Activated CD8-positive, alpha-beta T cell treated with anti-CD3 and anti-CD28 coated beads, Interleukin-2, amount 10 ng/mL, durations not matched to agents 7 days and 5 days (primary cell): ENCODE results near the gene ASB7. TPM values are rescaled to one million over a fixed set of nuclear protein-coding genes. Genes with fewer than 3 reads are reported as not detected.

Experiments used
- ATAC-seq: fragments of 150-1000 bp; cut with Tn5 transposase; one replicate; pipeline ENCODE4 v1.10.0; 2021; ENCODE audit warnings: moderate library complexity
- CTCF ChIA-PET: fragments of 350-600 bp; sonication (Branson Sonifier 250); formaldehyde crosslinking; loops from one replicate; lab custom pipeline; 2021; ENCODE audit warnings: antibody characterized with exemption; lab: Charles Lee
- POLR2A ChIA-PET: fragments of 350-600 bp; sonication (Branson Sonifier 250); formaldehyde crosslinking; loops from one replicate; lab custom pipeline; 2021; ENCODE audit warnings: antibody characterized with exemption; lab: Charles Lee
- DNase-seq: peaks from one replicate; pipeline ENCODE4 v3.0.0-alpha.2; 2020
- H3K27ac Mint-ChIP-seq: one replicate; pipeline ENCODE4 v1.8.0; 2021; ENCODE audit warnings: mild to moderate bottlenecking, mixed read lengths
- H3K27me3 Mint-ChIP-seq: one replicate; pipeline ENCODE4 v1.8.0; 2021; ENCODE audit warnings: low read depth, mixed read lengths
- H3K36me3 Mint-ChIP-seq: one replicate; pipeline ENCODE4 v1.8.0; 2021; ENCODE audit warnings: low read depth, mixed read lengths
- H3K4me1 Mint-ChIP-seq: one replicate; pipeline ENCODE4 v1.8.0; 2021; ENCODE audit warnings: low read depth, mixed read lengths
- H3K4me3 Mint-ChIP-seq: one replicate; pipeline ENCODE4 v1.8.0; 2021; ENCODE audit warnings: mild to moderate bottlenecking, mixed read lengths
- H3K9me3 Mint-ChIP-seq: one replicate; pipeline ENCODE4 v1.8.0; 2022; ENCODE audit warnings: mixed read lengths; ENCODE audit not compliant: insufficient read depth
- total RNA-seq, 2 experiments: library from RNA; stranded (reverse); gene quantifications; one replicate each; pipeline ENCODE4 v1.2.3, GENCODE V29; 2021

The ASB7 gene
- total RNA-seq, 2 experiments from 2014 or later, result 17.7 to 18.5 TPM

DNA sequence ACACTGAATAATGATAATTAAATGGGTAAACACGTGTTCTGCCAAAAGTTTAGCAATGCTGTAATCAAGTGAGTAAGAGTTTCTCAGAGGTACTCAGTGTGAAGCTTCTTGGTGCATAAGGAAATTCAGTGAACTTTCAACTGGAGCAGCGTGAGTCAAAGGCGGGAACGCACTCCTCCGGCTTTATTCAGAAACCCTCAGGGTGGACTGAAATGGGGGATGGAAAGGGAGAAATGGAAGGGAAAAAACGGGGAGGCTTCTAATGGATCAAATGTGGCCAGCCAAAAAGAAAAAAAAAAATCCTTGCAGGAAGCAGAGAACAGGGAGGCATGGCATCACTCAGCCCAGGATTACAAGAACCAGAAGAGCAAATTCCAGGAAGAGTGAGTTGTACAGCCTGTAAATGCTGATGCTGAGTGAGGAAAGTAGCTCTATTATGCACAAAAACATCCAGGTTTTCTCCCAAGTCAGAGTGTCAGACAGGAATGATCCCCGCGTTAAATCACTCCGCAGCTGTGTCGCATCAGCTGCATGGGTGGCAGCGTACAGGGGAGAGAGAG lies 85.3 kb downstream of the ASB7 start:
- Mint-ChIP-seq H3K4me1 (no peaks in the 10 kb centered on the region), H3K36me3 (no peaks in the 10 kb centered on the region), H3K27me3 (no peaks in the 10 kb centered on the region), H3K27ac (no peak overlapping the region), H3K9me3 (no peaks in the 10 kb centered on the region), H3K4me3 (no peak overlapping the region)
- DNase-seq, result no peak
- CTCF ChIA-PET, result no interaction called here
- POLR2A ChIA-PET, result no interaction called here
- no peak for ATAC-seq

DNA sequence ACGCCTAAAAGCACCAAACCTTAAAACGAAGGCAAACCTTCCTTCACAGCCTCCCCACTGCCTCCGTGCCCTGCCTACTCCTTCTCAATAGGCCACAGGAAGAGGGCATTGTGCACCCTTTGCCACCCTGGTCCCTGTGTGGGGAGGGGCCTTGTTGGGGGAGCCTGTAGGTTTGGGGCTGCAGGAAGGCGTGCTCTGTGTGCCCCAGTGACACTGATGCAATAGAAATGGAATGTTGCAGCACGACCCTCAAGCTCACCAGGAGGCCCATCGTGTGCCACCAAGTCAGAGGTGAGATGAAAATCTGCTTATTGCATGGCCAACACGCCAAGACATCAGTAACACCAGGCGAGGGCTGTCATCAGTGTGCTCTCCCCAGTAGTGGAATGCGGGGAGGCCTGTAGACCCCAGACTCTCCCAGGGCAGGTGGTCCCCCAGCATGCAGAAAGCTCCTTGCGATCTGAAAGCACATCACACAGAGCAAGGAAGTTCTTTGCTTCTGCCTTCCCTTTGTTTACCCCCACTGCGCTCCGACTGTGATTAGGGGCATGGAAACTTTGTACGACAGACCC lies 86.2 kb downstream of the ASB7 start:
- Mint-ChIP-seq H3K27me3 (no peaks in the 10 kb centered on the region), H3K36me3 (no peaks in the 10 kb centered on the region), H3K9me3 (no peaks in the 10 kb centered on the region), H3K4me3 (no peak overlapping the region), H3K27ac (no peak overlapping the region), H3K4me1 (no peaks in the 10 kb centered on the region)
- DNase-seq, result no peak
- ChIA-PET CTCF (no interaction called here), POLR2A (no interaction called here)
- ATAC-seq, result no peak

DNA sequence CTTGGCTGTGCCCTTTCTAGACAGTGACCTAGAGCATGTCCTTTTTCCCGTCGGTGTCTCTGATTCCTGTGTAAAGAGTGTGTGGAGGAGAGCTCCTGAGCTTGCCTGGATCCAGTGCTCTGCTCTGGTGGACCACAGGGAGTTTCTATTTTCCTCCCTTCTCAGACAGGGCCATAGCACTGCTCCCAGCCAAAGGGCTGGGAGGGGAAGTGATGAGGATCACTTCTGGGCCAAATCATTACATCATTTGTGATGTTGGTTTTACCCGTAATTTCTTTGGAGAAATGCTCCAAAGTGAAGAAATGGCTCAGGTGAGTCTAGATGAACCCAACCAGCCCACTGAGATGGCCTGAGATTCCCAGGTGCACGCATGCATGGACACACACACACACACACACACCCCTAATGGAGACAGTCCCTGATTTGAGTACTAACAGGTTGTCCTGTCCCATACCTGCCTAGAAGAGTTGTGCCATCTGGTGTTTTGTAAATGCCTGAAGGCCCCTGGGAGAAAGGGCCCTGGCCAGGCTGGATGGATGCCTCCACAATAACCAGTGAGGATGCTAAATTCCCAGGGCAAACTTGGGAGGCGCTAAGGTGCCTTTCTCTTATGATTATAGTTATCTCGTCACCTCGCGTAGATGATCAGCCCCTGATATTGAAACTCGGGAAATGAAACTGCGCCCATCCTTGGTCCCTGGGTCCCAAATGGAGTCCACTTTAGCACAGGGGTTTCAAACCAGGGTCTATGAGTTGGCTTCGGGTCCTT lies 86.9 kb downstream of the ASB7 start:
- no peak overlapping the region for H3K4me3 Mint-ChIP-seq
- no peak for ATAC-seq
- ChIA-PET CTCF (no interaction called here), POLR2A (no interaction called here)
- no peaks in the 10 kb centered on the region for H3K4me1 Mint-ChIP-seq
- H3K27me3 Mint-ChIP-seq, result no peaks in the 10 kb centered on the region
- no peak overlapping the region for H3K27ac Mint-ChIP-seq
- no peak for DNase-seq
- no peaks in the 10 kb centered on the region for H3K9me3 Mint-ChIP-seq
- H3K36me3 Mint-ChIP-seq, result no peaks in the 10 kb centered on the region

DNA sequence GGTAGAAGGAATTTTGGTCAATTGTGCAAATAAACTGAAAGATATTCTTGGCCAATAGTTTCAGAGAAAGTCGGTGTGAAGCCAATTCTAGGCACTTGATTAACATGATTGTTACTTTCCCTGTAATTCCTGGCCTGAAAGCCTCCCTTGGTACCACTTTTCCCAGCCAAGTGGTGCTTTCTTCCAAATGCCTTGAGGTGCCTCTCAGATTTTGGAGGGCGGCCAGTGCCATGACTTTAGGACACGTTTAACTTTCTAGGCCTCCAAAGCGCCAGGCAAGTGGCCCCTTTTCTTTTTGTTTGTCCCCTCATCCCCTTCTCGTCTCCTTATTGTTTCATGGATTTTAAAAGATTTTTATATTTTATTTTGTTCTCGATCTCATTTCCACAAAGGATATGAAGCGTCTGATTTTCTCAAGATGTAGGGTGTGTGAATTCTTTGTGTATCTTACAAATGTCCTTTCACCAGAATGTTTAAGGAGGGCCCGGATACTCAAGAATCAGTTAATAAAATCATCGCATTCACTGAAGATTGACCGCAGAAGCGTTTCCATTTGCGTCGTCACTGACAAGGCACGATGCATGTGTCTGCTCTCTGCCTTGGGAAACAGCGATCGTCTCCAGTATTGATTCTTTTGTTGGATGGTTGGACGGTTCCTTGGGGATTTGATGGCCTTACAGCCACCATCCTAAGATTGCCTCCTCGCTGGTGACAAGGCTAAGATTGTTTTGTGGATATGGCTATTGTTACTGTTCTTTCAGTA lies 87.8 kb downstream of the ASB7 start:
- no peaks in the 10 kb centered on the region for H3K36me3 Mint-ChIP-seq
- H3K27ac Mint-ChIP-seq, result no peak overlapping the region
- H3K4me1 Mint-ChIP-seq, result no peaks in the 10 kb centered on the region
- ATAC-seq (no peak), DNase-seq (no peak)
- peaks cover 3% of the 10 kb centered on the region for H3K27me3 Mint-ChIP-seq
- CTCF ChIA-PET, result no interaction called here
- POLR2A ChIA-PET, result no interaction called here
- H3K4me3 Mint-ChIP-seq, result no peak overlapping the region
- no peaks in the 10 kb centered on the region for H3K9me3 Mint-ChIP-seq

DNA sequence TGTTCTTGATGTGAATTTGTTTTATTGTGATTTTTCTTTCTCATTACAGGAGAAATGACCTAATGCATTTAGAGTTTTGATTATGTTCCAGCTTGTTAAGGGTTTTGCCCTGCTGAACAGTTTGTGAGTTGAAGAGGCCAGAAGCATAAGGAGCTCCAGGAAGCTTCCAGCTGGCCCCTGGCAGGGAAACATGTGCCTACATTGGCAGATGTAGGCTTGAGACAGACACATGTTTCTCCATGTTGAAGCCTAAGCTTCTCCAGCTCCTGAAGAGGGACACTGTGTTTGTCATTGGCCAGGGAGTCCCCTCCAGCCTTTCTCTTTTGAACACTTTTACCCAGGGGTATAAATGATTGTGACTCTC lies 88.4 kb downstream of the ASB7 start:
- Mint-ChIP-seq H3K4me1 (no peaks in the 10 kb centered on the region), H3K4me3 (no peak overlapping the region), H3K27ac (no peak overlapping the region), H3K36me3 (no peaks in the 10 kb centered on the region), H3K27me3 (peaks cover 6% of the 10 kb centered on the region), H3K9me3 (no peaks in the 10 kb centered on the region)
- POLR2A ChIA-PET, result no interaction called here
- CTCF ChIA-PET, result no interaction called here
- no peak for ATAC-seq
- DNase-seq, result no peak

DNA sequence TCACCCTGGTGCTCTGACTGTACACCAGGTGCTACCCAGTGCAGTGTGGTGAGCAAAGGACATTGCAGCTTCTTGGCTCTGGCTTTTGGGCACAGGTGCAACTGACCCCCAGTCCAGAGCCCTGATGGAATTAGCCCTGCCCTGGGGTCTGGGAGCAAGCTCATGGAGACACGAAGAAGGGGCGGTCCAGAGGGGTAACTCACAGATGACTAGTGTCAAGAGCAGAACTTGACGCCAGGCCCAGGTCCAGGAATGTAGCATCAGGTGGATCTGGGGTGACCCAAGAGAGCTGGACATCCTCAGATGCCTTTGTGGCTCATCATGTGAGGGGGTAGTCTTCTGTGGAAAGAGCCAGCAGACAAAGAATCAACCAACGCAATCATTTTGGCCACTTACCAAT lies 88.9 kb downstream of the ASB7 start:
- Mint-ChIP-seq H3K9me3 (no peaks in the 10 kb centered on the region), H3K4me3 (no peak overlapping the region), H3K4me1 (no peaks in the 10 kb centered on the region), H3K27me3 (peaks cover 8% of the 10 kb centered on the region), H3K27ac (no peak overlapping the region), H3K36me3 (no peaks in the 10 kb centered on the region)
- CTCF ChIA-PET, result no interaction called here
- ATAC-seq, result no peak
- no peak for DNase-seq
- POLR2A ChIA-PET, result no interaction called here

DNA sequence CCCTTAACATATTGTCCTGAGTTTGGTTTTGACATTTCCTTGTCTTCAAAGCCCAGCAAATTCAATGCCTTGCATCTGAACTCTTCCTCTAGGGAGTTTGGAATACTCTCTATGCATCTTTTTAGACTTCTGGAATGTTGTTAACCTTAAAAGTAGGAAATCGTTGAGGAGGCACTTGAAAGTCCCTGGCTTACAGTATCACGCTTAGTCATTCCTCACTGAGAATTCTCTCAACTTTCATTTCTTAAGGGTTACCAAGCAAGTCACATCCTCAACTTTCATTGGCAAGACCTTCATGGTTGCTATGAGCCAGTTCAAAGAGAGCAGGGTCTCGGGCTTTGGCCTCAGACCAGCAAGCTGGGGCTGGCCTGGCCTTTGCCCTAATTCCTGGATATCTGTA lies 89.9 kb downstream of the ASB7 start:
- H3K36me3 Mint-ChIP-seq, result no peaks in the 10 kb centered on the region
- DNase-seq (no peak), ATAC-seq (no peak)
- peaks cover 14% of the 10 kb centered on the region for H3K27me3 Mint-ChIP-seq
- CTCF ChIA-PET, result no interaction called here
- H3K4me1 Mint-ChIP-seq, result no peaks in the 10 kb centered on the region
- no peak overlapping the region for H3K27ac Mint-ChIP-seq
- H3K9me3 Mint-ChIP-seq, result no peaks in the 10 kb centered on the region
- POLR2A ChIA-PET, result no interaction called here
- H3K4me3 Mint-ChIP-seq, result no peak overlapping the region

DNA sequence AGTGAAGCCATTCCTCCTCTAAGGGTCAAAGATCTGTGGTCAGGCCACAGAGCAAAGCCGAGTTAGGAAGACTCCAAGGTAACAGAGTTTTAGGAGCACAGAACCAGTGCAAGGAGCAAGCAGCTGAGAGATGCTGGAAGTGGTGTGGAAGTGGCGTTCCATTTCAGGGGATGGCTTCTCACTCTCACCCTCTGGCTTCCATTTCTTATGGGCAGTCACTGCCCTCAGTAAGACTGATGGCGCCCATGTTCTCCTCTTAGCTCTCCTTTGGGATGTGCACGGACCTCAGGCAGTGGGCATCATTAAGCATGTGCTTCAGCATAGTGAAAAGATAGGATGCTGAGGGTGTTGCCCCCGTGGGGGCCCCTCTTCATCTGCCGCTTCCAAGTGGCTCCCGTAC lies 90.3 kb downstream of the ASB7 start:
- Mint-ChIP-seq H3K4me1 (no peaks in the 10 kb centered on the region), H3K27me3 (peaks cover 16% of the 10 kb centered on the region), H3K27ac (no peak overlapping the region), H3K9me3 (no peaks in the 10 kb centered on the region), H3K36me3 (no peaks in the 10 kb centered on the region), H3K4me3 (no peak overlapping the region)
- ChIA-PET CTCF (no interaction called here), POLR2A (no interaction called here)
- DNase-seq (no peak), ATAC-seq (no peak)

DNA sequence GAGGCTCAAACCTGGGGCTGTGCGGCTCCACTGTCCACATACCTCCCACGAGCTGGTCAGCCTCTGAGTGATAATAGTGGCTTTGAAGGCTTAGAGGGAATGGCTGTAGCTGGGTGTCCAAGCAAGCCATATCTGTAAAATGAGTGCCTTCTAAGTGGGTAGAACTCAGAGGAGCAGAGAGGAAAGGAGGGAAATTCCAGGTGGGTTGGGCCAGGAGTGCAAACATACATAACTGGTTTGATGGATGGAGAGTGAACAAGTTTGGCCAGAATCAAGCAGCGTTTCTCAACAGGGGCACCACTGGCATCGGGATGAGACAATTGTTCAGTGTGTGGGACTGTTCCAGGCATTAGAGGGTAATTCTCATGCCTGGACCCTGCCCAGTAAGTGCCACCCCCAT lies 91.1 kb downstream of the ASB7 start:
- ATAC-seq (no peak), DNase-seq (no peak)
- Mint-ChIP-seq H3K4me3 (no peak overlapping the region), H3K27me3 (peaks cover 19% of the 10 kb centered on the region), H3K4me1 (no peaks in the 10 kb centered on the region), H3K36me3 (no peaks in the 10 kb centered on the region), H3K9me3 (no peaks in the 10 kb centered on the region), H3K27ac (no peak overlapping the region)
- CTCF ChIA-PET, result no interaction called here
- POLR2A ChIA-PET, result no interaction called here

DNA sequence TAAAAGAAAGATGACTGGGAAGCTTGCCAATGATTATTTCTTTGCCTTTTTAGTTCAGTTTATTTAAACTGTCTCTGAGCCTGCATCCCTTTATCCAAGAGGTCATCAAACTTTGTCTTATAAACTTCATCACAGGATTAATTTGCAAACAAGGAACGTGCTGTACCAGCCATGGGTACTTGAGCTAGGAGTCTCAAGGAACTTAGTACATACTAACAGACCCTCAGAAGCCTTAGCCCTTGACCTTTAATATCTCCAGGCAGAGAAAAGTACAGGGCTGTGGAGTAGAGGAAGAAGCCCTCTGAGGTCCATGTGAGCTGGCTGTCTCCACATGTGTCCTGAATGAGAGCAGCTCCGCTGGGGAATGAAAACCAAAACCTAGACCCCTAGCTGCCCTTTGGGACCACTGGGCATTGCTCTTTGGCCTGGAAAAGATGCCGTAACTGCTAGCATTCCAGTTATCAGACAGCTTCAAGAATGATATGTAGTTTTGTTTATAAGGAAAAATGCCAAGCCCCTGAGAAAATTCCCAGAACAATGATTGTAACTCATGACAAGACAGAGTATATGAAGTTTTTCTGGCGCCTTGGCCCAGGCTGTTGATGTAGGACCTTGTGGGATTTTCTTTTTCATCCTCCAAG lies 92.1 kb downstream of the ASB7 start:
- Mint-ChIP-seq H3K36me3 (no peaks in the 10 kb centered on the region), H3K4me1 (no peaks in the 10 kb centered on the region), H3K27me3 (peaks cover 23% of the 10 kb centered on the region), H3K4me3 (no peak overlapping the region), H3K9me3 (no peaks in the 10 kb centered on the region), H3K27ac (no peak overlapping the region)
- ChIA-PET POLR2A (no interaction called here), CTCF (no interaction called here)
- ATAC-seq (no peak), DNase-seq (no peak)

DNA sequence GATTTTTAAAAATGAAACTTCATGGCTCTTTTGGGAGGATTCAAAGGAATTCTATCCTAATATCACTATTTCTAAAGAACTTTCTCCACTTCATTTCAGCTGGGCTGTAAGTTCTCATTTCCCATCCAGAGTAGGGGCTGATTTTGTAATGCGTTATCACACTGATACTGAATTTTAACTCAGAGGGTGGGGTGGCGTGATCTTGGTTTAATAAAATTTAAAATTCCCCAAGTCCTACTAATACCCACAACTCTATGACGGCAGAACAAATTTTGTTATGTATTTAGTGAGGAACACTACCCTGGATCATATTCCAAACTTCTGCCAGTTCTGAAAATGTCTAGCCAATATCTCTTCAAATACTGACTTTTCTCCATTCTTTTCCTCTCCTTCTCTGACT lies 92.7 kb downstream of the ASB7 start:
- no peak for ATAC-seq
- peaks cover 23% of the 10 kb centered on the region for H3K27me3 Mint-ChIP-seq
- CTCF ChIA-PET, result no interaction called here

DNA sequence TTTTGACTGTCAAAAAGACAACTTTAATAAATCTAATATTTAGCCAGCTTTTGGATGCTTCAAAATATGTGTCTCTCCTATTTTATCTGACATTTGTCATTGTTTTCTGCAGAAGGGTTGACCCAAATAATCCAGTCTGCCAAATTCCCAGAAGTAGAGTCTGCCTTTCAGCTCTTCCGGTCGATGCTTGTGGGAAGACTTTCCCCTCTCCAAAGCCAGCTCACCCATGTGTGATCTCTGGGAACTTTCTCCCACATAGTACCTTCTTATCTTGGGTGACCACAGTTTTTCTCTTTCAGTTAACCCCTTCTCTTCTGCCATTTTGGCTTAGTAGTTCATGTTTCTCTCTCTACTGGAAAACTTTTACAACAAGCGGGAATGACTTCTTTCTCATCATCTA lies 94.1 kb downstream of the ASB7 start:
- H3K9me3 Mint-ChIP-seq, result no peaks in the 10 kb centered on the region
- no peak overlapping the region for H3K27ac Mint-ChIP-seq
- ATAC-seq, result no peak
- CTCF ChIA-PET, result no interaction called here
- no peak overlapping the region for H3K4me3 Mint-ChIP-seq
- no peak for DNase-seq
- POLR2A ChIA-PET, result no interaction called here
- no peaks in the 10 kb centered on the region for H3K36me3 Mint-ChIP-seq
- peaks cover 23% of the 10 kb centered on the region for H3K27me3 Mint-ChIP-seq
- no peaks in the 10 kb centered on the region for H3K4me1 Mint-ChIP-seq

More for the DNA sequence above, 92.7 kb downstream of the ASB7 start:
- no peaks in the 10 kb centered on the region for H3K36me3 Mint-ChIP-seq
- no peak for DNase-seq
- H3K4me3 Mint-ChIP-seq, result no peak overlapping the region
- H3K4me1 Mint-ChIP-seq, result no peaks in the 10 kb centered on the region
- POLR2A ChIA-PET, result no interaction called here
- no peak overlapping the region for H3K27ac Mint-ChIP-seq
- H3K9me3 Mint-ChIP-seq, result no peaks in the 10 kb centered on the region
